Measurements from ENCODE around the gene ADAMTS2. TPM values are rescaled to one million over a fixed set of nuclear protein-coding genes. Genes with fewer than 3 reads are reported as not detected.

Gene ADAMTS2
- total and polyA plus RNA-seq, 10 donors: 4.0 to 101 (median 47.5) TPM

GRCh38 chr5:179187681-179188575 is 157.3 kb downstream of the ADAMTS2 start:
- intact Hi-C loops (cut with DNase I; ENCODE audit: low total_unique reads): no loop called here
- no peaks in the 10 kb centered on the region for H3K9me3 ChIP-seq
- peak overlapping the region in 1 of 8 donors; percentile 28 for H3K27ac ChIP-seq
- no peak overlapping the region for H3K4me3 ChIP-seq
- 84 to 91% (median 87%) methylated on average over 13 of the region's 13 CpGs for WGBS, 5 donors
- peak; percentile 69 for DNase-seq
- H3K27me3 ChIP-seq (replicated peaks in 1 of 7): peaks cover 0 to 6% (median 0%) of the 10 kb centered on the region in 7 donors
- peaks cover 16 to 52% (median 28%) of the 10 kb centered on the region in 6 donors for H3K4me1 ChIP-seq
- TF ChIP-seq CTCF (IDR thresholded peaks at IDR 0.05 in 8 of 11, conservative IDR thresholded peaks at IDR 0.05 in 3 of 11) (no peak), POLR2AphosphoS5 (IDR thresholded peaks at IDR 0.05) (no peak), POLR2A (IDR thresholded peaks at IDR 0.05) (no peak)
- peaks cover 0 to under 1% (median 0%) of the 10 kb centered on the region in 6 donors for H3K36me3 ChIP-seq

- intact Hi-C loops (cut with DNase I; ENCODE audit: low total_unique reads): no loop called here
- 78 to 88% (median 85%) methylated on average over 9 of the region's 9 CpGs for WGBS, 5 donors
- peak; percentile 40 for DNase-seq
These were observed 158.0 kb downstream of the ADAMTS2 start for GRCh38 chr5:179187229-179187678.

GRCh38 chr5:179186801-179187200 is 158.5 kb downstream of the ADAMTS2 start:
- no peaks in the 10 kb centered on the region for H3K9me3 ChIP-seq
- H3K27me3 ChIP-seq (replicated peaks in 1 of 7): peaks cover 0 to 17% (median 0%) of the 10 kb centered on the region in 7 donors
- peak overlapping the region in 1 of 8 donors; percentile 26 for H3K27ac ChIP-seq
- H3K4me3 ChIP-seq: no peak overlapping the region
- peaks cover 9 to 41% (median 20%) of the 10 kb centered on the region in 6 donors for H3K4me1 ChIP-seq
- 74 to 81% (median 81%) methylated on average over 10 to 12 of the region's 12 CpGs for WGBS, 5 donors
- no peak for TF ChIP-seq POLR2AphosphoS5 (IDR thresholded peaks at IDR 0.05)
- TF ChIP-seq CTCF (IDR thresholded peaks at IDR 0.05 in 8 of 11, conservative IDR thresholded peaks at IDR 0.05 in 3 of 11): no peak
- no peak for TF ChIP-seq POLR2A (IDR thresholded peaks at IDR 0.05)
- H3K36me3 ChIP-seq: no peaks in the 10 kb centered on the region
- intact Hi-C loops (cut with DNase I; ENCODE audit: low total_unique reads): no loop called here
- peak; percentile 32 for DNase-seq

More at GRCh38 chr5:179187229-179187678, 158.0 kb downstream of the ADAMTS2 start:
- peaks cover 0 to 12% (median 0%) of the 10 kb centered on the region in 7 donors for H3K27me3 ChIP-seq (replicated peaks in 1 of 7)
- no peaks in the 10 kb centered on the region for H3K36me3 ChIP-seq
- no peak overlapping the region for H3K4me3 ChIP-seq
- peaks cover 12 to 45% (median 24%) of the 10 kb centered on the region in 6 donors for H3K4me1 ChIP-seq
- no peaks in the 10 kb centered on the region for H3K9me3 ChIP-seq
- H3K27ac ChIP-seq: peak overlapping the region in 1 of 8 donors; percentile 26
- TF ChIP-seq POLR2A (IDR thresholded peaks at IDR 0.05): no peak
- TF ChIP-seq POLR2AphosphoS5 (IDR thresholded peaks at IDR 0.05): peak in 1 of 3 donors; percentile 26
- TF ChIP-seq CTCF (IDR thresholded peaks at IDR 0.05 in 8 of 11, conservative IDR thresholded peaks at IDR 0.05 in 3 of 11): no peak

DNA sequence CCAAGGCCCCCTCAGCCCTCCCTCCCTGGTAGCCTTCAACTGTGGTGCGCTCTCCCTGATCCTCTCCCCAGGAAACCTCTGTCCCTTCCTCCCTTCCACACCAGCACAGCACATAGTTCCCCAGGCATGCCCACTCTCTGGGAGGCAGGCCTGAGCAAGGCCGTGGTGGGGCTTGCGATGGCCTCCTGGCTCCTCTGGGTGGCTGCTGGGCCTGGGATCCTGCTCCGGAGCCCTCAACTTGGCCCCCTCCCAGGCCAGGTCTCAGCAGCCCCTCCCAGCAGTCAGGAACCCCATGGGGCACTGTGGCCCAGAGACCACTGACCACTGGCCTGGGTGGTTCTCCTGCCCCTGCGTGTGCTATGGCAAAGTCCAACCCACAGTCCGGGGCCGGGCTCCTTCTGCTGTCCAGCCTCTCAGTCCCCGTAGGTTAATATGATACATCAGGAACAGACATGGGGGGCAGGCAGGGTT is 159.3 kb downstream of the ADAMTS2 start:
- H3K36me3 ChIP-seq: peaks cover 0 to 5% (median 0%) of the 10 kb centered on the region in 6 donors
- H3K9me3 ChIP-seq: no peaks in the 10 kb centered on the region
- H3K27me3 ChIP-seq (replicated peaks in 1 of 7): peaks cover 0 to 23% (median 0%) of the 10 kb centered on the region in 7 donors
- WGBS, 5 donors: 80 to 92% (median 82%) methylated on average over 5 to 8 of the region's 8 CpGs
- H3K27ac ChIP-seq: no peak overlapping the region
- intact Hi-C loops (cut with DNase I; ENCODE audit: low total_unique reads): no loop called here
- no peak overlapping the region for H3K4me3 ChIP-seq
- no peak for TF ChIP-seq POLR2A (IDR thresholded peaks at IDR 0.05)
- TF ChIP-seq POLR2AphosphoS5 (IDR thresholded peaks at IDR 0.05): no peak
- TF ChIP-seq CTCF (IDR thresholded peaks at IDR 0.05 in 8 of 11, conservative IDR thresholded peaks at IDR 0.05 in 3 of 11): no peak
- DNase-seq: peak; percentile 64
- H3K4me1 ChIP-seq: peaks cover 3 to 32% (median 15%) of the 10 kb centered on the region in 6 donors
